ENCODE data around the gene IL17B.

IL17B gene, protein sequence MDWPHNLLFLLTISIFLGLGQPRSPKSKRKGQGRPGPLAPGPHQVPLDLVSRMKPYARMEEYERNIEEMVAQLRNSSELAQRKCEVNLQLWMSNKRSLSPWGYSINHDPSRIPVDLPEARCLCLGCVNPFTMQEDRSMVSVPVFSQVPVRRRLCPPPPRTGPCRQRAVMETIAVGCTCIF

DNA sequence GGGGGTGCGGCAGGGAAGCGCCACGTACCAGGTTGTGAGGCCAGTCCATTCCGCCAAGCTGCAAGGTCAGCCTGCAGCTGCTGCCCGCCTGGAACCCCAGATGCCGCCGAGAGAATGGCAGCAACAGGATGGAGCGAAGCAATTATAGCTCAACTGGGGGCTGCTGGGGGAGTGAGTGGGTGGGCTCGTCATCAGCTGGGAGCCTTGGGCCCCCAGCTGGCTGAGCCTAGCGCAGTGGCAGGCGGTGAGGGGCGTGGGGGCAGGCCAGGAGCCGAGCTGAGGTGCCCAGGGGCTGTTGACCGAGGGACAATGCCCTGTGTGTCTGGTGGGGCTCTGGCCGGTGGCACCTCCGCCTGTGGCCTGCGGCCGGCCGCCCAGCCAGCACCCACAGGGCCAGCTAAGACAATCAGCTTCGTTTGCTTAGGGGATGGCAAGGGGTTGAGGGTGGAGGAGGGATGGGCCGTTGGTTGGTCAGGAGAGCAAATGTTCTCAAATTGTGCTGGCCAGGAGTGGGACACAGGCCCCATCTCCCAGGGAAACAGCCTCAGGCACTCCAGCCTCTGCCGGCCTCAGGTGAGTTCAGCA is at the start of gene IL17B:
Gene IL17B, minus strand, starts transcription at position 116 of the 585 bp plus-strand sequence. Its CDS starts 67 bp downstream, at position 49.
- no peak for DNase-seq

DNA sequence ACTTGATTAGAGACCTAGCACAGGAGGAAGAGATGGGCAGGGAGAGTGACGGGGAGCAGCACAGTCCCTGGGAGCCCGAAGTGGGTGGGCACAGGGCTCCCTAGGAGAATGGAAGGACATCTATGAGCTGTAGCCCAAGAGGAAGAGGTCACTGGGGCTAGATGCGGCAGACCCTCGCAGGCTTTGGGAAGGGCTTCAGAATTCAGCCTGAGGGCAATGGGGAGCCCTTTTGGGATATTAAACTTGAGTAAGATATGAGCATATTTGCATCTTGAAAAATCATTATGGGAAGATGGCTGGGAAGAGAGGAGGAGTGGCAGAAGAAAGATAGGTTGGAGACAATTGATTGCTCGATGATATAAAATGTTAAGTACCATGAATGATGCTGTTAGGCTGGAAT is 48.9 kb upstream of the IL17B start:
- DNase-seq, result no peak

- no peak for DNase-seq
These were observed 48.3 kb upstream of the IL17B start for GRCh38 chr5:149427374-149427773.

DNA sequence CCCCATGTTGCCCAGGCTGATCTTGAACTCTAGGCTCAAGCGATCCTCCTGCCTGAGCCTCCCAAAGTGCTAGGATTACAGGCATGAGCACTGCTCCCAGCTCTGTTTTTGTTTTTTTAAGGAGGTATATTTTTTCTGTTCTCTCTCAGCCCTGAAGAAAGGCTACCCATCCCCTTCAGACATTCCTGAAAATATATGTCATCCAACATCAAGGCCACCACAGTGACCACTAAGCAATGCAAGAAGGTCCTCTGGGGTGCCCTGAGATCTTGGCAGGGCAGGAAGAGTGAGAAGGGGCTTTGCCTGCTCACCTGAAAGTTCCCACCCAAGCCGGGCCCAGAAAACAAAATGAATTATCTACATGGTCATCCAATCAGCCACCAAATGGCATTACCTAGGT is 47.8 kb upstream of the IL17B start:
- DNase-seq, result no peak

GRCh38 chr5:149425729-149426128 is 46.6 kb upstream of the IL17B start:
- no peak for DNase-seq

DNA sequence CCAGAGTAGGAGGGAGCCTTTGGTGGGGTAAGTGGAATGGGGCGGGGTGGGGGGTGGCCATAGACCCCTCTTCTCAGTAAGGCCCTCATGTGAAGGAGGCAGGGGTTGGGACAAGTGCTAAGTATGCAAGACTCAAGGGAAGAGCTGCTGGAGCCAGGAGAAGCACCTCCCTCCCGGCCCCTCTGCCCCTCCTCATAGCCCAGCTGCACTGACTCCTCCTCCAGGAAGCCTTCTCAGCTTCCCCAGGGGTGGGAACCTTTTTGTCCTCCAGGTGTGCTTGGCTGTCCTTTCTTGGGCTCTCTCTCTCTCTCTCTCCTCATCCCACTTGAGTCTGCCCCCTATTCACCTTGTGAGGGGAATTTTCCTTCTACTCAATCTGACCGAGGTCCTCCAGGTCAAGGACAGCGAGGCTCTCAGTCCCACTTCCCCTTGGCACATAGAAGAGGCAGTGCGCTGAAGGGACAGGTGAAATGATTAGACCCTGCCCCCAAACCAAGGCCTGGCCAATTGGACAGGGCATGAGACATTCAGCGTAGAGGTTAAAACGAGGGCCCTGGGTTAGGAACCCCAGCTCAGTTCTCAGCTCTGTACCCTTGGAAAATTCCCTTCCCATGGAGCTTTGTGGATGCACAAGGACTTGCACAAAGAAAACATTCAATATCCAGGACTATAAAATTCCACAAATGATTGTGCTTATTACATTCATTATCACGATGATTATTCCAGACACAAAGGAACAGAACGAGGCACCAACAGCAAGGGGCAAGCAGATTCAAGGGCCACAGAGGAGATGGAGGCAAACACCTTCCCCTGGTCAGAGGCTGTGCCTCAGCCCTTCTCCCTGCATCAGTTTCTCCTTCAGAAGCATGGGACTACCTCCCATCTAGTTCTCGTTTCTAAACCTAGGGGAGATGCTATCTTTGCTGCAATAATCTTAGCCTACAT is 45.6 kb upstream of the IL17B start:
- no peak for DNase-seq

DNA sequence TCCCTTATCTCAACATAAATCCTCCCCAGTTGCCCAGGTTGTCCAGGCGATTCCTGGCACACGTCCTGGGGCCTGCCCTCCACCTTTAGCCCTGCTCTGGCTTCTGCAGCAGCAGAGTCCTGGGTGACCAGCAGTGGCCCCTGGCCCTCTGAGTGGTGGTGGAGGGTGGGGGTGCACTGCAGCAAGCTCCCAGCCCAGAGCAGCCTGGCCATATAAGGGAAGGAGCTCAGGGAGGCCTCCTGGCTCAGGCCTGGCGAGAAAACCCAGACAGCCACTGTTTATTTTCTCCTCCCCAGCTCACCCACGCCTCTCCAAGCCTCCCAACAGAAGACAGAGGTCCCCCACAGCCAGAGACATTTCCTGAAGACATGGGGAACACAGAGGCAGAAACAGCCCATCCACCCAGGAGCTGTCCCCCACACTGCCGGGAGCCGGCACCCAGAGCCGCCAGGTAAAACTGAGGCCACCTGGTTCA is 44.7 kb upstream of the IL17B start:
- no peak for DNase-seq

DNA sequence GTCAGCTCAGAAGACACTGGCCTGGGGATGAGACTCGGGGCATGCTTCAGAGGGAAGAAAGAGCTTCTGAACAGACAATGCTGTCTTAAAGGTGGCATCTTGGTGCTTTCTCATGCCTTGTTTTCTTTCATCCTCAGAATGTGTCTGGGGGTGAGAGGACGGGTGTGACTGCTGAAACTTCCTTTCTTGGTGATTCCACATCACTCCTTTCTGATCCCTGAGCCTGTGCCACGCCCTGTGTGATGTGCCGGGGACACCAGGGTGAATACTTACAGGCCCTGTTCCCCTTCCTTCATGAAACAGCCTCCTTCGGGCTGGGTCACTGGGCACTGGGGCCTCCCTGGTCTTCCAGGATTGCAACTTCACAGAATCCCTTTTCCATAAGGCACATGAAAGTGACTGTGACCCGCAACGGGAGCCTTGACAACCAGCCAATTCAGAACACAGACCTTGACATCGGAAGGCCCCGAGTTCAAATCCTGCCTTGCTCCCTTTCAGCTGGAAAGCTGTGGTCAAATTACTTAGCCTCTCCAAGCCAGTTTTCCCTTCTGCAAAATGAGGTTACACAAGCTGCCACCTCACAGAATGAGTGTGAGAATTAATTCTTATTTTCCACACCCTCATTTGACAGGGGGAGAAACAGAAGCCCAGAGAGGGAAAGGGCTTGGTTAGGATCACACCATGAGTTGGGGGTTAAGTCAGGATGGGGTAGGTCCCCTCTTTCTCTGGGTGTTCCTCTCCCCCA is 44.1 kb upstream of the IL17B start:
- no peak for DNase-seq

GRCh38 chr5:149422366-149423048 is 43.4 kb upstream of the IL17B start:
- peak; percentile 45 for DNase-seq

DNA sequence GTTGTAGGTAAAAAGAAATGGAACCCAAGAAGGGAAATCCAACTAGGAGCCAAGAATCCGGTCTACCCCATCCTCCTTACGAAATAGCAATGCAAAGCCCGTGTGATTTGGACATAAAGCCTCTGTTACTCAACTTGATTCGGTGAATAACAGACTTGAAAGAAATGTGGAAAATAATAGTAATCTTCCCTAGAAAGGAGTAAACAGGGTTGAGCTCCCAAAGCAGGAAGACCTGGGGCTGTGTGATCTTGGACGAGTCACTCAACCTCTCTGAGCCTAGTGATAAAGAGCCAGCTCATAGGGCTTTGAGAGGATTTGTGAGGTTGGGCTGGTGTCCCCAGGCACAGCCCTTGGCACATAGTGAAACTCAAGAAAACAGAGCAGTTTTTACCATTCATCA is 42.7 kb upstream of the IL17B start:
- DNase-seq, result no peak

- no peak for DNase-seq
These were observed 42.2 kb upstream of the IL17B start for GRCh38 chr5:149421372-149421685.

DNA sequence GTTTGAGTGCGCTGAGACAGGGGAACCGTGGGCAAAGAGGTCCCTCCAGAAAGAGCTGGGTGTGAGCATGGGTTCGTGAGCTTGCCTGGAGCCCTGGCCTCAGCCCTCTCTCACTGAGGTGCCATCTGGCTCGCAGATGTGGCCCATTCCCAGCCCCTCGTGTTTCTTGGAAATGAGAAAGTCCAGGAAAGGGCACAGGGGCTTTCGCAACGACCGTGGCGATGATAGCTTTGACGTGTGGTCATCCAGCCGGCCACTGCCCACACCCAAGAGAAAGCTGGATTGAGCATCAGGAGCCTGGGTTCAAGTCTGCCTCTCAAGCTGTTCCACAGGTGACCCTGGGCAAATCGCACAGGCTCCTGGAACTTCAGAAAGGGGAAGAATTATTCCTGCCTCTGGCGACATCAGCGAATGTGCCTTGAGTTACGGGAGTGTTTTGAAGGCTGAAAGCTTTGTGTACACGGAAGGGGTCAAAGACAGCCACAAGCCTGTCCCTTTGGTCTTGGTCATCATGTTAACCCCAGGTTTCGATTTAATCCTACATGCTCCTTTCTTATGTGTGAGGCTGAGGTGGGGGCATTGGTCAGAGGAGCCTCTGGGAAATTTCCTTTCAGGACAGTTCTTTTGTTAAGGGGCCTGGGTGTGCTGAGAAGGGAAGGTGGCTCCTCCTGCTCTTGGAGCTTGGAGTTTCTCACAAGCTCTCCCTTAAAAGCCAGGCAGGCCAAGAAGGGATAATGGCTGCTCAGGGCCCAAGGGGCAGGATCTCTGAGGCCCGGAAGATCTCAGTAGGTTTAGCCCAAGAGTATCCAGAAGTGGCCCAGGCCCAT is 41.7 kb upstream of the IL17B start:
- DNase-seq, result no peak

DNA sequence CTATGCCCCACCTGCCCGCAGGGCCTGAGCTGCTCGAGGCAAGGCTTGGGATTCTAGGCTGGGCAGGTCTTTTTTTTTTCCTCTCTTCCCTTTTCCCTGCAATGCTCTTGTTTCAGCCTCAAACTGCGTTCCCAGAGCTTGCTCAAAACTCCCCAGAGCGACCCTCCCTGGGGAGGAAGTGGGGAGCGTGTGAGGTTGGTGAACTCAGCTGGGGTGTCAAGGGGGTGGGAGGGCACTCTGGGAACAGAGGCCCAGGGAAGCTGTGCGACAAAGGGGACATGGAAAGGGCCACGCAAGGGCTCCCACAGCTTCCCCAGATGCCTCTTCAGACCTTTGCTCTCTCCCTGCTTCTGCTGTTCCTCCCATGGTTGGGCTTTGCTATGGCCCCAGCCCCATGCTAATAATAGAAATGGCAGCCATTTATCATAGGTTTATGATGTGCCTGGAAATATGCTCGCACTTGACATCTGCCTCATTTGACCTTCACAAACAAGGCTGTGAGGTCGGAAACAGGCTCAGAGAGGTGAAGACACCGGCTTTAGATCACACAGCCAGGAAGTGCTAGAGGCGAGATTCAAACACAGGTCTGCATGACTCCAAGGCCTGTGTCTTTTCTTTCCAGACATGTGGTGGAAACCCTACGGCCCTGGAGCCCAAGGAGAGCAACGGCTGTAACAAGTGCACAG is 40.9 kb upstream of the IL17B start:
- DNase-seq, result no peak

- DNase-seq, result no peak
These were observed 40.4 kb upstream of the IL17B start for GRCh38 chr5:149419532-149419858.

GRCh38 chr5:149418910-149419531 is 39.9 kb upstream of the IL17B start:
- no peak for DNase-seq

DNA sequence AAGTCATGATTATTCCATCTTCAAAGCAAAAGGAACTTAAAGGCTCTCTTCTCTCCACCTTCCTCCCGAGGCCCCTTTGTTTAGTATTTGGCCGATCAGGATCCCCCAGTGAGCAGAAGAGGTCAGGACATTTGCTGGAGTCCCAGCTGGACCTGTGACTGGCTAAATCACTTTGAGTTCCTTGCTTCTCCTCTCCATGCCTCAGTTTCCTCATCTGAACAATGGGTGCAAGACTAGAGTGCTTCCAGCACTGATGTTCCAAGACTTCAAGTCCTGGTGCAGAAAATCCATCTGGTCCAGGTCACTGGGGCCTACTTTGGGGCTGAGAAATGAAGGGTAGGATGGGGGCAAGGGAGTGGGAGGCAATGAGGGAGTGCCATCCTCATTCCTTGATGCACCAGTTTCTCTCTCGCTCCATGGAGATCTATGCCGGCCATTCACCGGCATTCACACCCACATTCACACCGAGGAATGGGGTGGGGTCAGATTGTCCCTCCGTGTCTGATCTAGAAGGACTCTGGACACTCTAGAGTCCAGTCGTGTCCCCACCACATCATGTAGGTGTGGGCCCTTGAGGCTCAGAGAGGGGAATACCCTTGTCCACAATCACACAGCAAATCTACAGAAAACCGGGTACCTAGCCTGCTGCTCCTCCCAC is 38.7 kb upstream of the IL17B start:
- no peak for DNase-seq

DNA sequence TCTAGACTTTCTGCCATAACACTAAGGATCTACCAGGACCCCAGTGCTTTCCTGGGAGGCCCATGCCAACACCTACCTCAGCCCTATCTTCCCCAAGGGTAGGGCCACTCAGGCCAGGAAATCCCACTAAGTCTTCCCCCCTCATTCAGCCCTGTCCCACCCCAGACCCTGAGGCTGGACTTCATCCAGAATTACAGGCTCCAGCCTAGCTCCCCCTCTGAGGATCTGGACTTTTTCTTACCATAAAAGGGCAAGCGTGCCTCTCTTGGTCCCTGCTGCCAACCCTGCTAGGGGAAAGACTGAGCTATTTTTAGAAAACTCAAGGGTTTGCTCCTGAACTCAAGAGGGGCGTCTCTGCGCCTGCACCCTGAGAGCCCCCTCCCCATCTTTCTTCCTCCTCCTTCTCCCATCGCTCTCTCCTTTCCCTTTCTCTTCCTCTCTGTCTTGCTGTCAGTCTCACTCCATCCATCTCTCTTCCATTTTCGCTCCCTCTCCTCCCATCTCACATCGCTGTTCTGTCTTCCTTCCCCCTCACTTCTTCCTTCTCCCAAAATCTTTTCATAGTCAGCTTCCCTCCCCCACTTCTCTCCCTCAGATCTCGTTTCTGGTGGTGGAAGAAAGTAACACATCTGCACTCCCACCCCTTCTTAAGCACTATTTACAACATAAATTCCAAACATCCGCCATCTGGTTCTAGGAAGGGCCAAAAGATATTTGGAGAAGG is 38.1 kb upstream of the IL17B start:
- peak; percentile 18 for DNase-seq

DNA sequence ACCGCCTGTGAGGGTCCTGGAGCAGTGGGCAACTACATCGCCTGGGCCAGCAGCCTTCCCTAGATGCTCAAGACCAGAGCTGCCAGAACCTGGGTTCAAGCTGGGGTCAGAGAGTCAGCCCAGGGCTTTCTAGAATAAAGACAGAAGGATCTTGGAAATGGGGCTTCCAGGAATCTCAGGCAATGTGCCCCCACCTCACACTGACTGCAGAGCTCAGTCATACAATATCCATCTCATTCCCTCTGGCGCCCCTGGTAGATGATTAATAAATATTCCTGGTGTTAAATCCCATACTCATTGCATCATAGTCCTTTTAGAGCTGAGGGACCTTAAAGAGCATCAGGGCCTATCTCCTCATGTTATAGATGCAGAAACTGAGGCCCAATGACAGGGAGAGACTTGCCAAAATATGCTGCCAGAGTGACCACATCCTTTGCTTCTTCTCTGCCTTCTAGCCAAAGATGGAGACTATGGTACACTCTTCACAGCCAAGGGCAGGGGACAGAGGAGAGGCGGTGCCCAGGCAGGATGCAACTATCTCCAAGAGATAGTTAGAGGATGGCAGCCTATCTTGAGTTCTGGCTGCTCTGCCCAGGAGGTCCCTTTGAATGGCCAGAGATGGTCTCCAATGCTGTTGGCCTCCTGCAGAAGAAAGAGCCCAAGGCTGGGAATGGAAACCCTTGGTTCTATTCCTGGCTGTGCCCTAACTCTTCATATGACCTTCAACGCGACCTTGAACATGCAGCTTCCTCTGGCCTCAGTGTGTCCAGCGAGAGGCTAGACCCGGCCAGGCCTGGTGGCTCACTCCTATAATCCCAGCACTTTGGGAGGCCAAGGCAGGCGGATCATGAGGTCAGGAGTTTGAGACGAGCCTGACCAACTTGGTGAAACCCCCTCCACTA is 36.2 kb upstream of the IL17B start:
- no peak for DNase-seq

All from NCI-H2227 treated with DMSO at 0.1 percent for 48 hours (cell line).